ENCODE data around the gene ACSL1.

GRCh38 chr4:184851886-184852285, 26.1 kb upstream of the ACSL1 start:
- TF ChIP-seq CTCF (IDR thresholded peaks at IDR 0.05; ENCODE audit: extremely low read depth in 1 of 2, insufficient read depth in 1 of 2, low read depth in 1 of 2, low read length in 2 of 2) = no peak
- TF ChIP-seq POLR2AphosphoS5 (IDR thresholded peaks at IDR 0.05; ENCODE audit: insufficient read depth, low read depth, low read length) = no peak
- TF ChIP-seq POLR2A (IDR thresholded peaks at IDR 0.05; ENCODE audit: low read depth, low read length) = no peak
- no peak for TF ChIP-seq EZH2 (IDR thresholded peaks at IDR 0.05; ENCODE audit: borderline replicate concordance, low read depth, low read length, severe bottlenecking)

All from endothelial cell of umbilical vein (primary cell).